Embryonic facial prominence (tissue), 1 donor: ENCODE data around the gene MCCC1.
"Not testable (repeated sequence)": the region's sequence is repeated elsewhere in the genome, so short reads cannot be mapped to it uniquely, and the experiment has no call there.

Source experiments
- DNase-seq: peaks from one replicate; pipeline ENCODE4 v3.0.0-alpha.2; 2016; ENCODE audit errors: extremely low spot score

MCCC1 gene

DNA sequence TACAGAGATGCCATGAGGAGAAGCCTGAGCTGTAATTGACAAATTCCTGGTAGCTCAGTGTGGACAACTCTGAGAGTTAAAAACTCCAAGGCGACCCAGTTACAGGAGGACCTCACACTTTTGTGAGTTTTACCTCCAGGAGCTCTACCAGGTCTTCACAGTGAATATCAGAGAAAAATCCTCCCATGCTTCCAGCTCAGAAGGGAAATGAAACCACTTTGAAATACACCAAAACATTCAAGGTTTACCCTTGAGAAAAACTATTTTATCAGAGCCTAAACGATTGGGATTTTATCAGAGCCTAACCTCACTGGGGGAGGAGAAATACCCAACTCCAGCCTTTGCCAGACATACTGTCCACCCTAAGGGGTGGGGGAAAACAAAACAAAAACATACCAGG, 52.4 kb downstream of the MCCC1 start:
- no peak for DNase-seq

DNA sequence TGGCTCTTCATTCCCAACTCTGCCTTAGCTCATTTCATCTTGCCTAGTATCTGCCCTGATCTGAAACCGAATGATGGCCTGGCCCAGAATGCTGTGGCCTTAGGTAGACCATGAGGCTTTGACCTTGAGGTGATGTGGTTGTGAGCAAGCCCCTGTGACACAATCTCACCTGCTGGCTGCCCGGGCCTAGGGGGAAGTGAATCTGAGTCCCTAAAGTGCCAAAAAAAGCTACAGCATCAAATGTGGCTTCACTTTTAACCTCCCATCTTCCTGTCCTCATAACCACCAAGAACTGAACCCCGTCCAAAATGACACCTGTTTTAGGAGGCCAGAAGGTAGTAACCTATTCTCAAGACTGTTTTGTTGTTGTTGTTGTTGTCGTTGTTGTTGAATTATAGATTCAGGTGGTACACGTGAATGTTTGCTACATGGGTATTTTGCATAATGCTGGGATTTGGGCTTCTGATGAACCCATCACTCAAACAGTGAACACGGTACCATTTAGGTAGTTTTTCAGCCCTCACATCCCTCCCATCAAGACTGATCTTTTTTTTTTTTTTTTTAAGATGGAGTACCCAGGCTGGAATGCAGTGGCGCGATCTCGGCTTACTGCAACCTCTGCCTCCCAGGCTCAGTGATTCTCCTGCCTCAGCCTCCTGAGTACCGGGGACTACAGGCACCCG, 54.6 kb downstream of the MCCC1 start:
- DNase-seq: no peak

DNA sequence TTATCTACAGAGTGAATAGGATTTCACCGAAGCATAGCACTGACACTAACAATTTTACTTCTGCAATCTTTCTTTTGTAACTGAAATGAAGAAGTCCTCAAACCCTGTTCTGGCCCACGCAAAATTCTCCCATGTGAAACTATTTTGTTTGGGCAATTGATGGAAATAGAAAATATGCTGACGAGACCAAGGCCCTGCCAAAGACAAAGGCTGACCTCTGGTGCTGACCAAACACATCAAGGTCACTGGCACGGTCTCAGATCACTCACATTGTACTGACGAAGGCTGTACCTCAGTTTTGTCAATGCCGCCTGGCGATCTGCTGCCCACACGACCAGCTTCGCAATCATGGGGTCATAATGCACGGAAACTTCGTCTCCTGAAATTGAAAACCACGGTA, 60.5 kb downstream of the MCCC1 start:
- DNase-seq: no peak

DNA sequence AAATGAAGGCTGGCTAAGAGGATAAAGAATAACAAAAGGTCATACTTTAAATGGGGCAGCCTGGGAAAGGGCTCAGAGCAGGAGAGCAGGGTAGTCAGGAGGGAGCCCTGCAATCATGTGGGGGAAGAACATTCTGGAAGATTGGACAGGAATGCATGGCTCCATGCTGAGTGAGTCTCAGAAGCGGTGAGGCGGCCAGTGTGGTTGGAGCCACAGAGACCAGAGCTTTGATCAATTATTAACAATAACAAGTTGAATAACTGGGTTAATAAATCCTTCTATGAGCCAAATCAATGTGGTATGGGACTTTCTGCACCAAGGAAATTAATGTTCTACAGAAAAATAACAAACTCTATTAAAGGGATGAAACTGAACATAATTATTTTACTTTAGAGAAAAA, 61.1 kb downstream of the MCCC1 start:
- DNase-seq: no peak

DNA sequence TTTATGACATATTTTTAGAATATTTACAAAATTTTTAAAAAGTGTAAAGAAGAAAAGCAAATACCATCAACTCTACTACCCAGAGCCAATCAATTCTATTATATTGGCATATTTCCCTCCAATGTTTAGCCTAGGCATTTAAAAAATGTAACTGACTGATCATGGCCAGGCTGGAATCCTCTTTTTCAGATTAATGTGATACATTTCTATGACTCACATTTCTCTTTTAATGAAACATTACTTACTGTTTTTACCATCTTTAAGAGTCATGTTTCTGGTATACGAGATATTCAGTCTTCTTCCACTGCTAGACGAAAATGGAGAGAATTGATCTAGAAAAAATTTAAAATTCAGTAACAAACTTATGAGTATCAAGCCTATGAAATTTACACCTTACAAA, 65.5 kb downstream of the MCCC1 start:
- no peak for DNase-seq

DNA sequence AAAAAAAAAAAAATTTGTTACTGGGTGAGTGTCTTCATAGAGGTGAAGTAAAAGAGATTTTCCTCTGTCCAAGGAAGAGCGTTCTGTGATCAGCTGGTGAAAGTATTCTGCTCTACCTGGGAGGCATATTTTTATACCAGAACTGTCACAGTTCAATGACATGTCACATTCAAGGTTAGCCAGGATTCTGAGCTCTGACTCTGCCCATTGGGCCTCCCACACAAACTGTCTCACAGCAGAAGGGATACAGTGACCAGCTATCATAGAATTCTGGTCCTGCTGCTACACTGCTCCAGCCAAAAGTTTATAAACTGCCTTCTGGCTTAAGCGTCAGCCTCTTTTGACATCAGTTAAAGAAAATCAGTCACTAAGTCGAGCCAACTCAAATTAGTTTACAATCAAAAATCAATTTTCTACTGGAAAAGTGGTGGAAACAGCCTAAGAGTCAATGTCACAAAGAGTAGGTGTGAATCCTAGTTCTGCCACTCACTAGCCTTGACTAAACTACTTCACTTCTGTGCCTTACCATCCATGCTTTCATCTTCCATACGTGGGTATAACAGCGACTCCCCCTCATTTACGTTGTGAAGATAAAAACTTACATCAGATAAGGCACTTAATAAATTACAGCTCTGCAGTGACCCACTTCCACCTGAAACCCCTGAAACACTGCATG, 66.3 kb downstream of the MCCC1 start:
- DNase-seq: no peak

DNA sequence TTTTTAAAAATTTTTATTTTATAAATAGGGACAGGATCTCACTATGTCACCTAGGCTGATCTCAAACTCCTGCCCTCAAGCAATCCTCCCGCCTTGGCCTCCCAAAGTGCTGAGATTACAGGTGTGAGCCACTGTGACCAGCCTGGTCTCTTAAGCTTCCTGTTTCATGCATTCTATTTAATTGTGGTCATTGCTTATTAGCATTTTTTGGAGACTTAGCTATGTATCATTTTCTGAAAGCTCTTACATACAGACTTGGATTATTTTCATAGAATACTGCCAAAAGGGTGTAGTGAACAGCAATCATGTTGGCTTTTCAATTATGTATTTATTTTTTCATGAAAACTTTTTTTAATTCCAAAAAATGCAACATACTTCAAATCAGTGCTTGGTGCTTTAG, 67.5 kb downstream of the MCCC1 start:
- no peak for DNase-seq

DNA sequence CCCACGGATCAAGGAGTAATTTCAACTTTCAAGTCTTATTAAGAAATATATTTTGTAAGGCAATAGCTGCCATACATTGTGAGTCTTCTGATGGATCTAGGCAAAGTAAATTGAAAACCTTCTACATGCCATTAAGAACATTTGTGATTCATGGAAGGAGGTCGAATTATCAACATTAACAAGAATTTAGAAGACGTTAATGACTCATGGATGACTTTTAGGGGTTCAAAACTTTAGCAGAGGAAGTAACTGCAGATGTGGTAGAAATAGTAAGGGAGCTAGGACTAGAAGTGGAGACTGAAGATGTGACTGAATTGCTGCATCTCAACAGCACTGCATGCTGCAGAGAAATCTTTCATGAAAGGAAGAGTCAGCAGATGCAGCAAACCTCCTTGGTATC, 70.9 kb downstream of the MCCC1 start:
- no peak for DNase-seq

DNA sequence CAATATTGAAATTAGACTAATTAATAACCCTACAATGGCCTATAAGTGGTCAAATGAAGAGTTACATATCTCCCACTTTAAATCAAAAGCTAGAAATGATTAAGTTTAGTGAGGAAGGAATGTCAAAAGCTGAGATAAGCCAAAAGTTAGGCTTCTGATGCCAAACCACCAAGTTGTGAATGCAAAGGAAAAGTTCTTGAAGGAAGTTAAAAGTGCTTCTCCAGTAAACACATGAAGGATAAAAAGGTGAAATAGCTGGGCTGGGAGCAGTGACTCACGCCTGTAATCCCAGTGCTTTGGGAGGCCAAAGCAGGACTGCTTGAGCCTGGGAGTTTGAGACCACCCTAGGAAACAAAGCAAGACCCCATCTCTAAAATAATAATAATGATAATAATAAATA, 72.0 kb downstream of the MCCC1 start:
- DNase-seq: no peak

DNA sequence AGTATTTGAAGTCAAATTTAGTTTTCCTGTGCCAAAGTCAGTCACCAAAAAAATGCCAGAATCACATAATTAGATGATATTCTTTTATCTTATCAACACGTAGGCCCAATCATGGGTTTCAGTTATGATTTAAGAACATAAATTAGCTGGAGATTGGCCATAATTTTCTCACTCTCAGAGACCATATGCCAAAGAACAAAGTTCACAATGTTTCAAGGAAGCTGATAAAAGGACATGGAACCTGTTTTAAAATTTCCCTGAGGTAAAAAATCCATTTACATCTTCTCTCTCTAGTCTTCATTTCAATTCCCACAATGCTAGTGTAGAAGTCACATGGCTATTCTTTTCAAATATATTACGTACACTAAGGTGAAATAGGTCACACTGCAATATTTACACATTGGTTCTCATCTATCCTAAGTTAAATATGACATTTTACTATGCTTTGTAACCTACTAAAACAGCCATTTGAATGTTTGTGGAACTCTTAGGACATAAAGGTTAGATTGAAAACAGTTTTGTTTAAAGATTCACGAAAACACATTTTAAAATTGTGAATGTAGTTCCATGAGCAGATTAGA, 76.3 kb downstream of the MCCC1 start:
- DNase-seq: no peak

DNA sequence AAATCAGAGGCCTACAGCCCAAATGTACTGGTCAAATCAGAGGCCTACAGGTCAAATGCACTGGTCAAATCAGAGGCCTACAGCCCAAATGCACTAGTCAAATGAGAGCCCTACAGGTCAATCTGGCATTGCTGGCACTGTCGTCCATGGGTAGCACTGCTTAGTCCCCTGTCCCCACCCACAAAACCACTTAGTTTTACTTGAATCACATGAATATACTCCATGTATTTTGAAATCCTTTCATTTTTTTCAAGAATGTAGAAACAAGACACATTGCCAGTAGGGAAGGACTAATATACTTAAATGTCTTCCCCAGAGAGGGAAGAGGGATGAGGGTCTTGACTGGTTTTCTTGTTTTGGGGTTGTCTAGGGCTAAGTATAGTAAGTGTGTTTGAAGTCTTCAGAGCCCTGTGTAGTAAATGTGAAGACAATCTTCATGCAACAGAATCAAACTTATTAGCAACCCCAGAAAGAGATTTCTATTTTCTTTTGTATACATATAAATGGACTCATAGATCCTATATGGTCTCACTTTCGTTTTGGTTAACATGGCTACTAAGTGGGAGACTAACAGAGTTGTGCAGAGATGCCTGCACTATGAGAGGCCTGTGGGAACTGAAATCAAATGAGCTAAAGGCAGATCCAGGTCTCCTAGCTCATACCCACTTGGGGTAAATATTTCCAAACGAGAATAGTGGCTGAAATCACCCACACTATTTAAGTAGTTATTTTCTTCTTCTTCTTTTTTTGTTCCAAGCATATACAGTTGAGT, 80.7 kb downstream of the MCCC1 start:
- DNase-seq: no peak

DNA sequence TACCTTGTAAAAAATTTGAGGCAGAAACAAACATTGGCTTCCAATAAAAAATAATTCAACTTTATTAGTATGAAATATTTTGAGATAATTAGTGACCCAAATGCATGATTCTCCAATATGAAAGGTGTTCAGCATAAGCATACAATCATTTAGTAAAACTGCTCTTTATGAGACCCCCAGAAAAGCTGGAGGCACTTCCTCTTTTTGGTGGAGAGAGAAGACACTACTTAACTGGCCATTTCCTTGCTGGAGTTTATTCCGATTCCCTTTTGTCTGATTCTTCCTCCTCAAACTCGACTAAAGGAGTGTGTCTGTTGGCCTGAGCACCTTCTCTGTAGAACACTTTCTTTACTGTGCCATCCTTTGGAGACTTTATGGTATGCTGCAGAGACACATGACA, 84.1 kb downstream of the MCCC1 start:
- no peak for DNase-seq

DNA sequence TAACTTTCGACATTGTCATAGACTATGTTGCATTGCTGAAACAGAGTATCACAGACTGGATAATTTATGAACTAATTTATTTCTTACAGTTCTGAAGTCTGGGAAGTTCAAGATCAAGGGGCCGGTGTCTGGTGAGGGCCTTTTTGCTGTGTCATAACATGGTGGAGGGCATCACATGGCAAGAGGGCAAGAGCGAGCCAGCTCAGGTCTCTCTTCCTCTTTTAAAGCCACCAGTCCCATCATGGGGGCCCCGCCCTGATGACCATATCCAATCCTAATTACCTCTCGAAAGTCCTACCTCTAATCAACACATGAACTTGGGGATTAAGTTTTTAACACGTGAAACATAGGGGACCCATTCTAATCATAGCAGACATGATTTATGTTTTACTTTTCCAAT, 85.4 kb downstream of the MCCC1 start:
- no peak for DNase-seq

DNA sequence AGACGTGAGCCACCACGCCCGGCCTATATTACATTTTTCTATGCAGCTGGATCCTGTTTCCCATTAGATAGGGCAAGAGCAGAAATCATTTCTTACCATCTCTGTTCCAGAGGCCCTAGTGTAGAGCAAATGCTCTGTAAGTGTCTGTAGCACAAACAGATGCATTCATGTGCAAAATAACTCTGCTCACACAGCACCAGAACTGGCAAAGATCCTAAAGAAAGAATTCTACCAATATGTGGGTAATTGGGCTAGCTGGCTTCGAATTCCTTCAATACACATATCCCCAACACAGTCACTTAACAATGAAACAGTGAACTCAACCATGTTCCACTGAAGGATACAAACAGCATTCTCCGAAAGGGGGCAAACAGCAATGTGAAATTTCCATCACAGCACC, 86.2 kb downstream of the MCCC1 start:
- no peak for DNase-seq

DNA sequence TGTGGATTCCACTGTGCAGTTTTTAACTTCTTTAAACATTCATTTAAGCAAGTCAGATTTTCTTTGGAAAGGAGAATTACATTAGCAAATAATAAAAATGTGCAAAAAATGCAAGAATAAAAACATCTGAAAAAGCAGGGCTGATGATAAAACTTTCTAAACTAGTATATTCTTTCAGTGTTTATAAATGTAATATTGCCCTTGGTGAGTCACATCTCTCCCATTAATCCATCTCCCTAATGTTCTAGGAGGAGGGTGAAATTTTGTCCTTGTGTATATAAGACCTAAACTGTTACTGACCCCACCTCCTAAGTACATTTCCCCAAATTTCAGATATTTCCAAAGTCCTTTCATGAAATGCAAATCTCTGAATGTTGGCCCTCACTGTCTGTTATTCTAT, 90.5 kb downstream of the MCCC1 start:
- DNase-seq: no peak

DNA sequence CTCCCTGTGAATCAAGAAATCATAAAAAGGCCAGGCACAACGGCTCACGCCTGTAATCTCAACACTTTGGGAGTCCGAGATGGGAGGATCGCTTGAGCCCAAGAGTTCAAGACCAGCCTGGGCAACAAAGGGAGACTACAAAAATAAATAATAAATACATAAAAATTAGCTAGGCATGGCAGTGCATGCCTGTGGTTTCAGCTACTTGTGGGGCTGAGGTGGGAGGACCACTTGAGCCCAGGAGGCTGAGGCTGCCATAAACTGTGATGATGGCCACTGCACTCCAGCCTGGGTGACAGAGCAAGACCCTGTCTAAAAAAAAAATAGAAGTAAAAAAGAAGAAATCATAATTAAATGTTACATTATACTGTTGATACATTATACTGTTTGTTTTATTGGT, 91.0 kb downstream of the MCCC1 start:
- no peak for DNase-seq

DNA sequence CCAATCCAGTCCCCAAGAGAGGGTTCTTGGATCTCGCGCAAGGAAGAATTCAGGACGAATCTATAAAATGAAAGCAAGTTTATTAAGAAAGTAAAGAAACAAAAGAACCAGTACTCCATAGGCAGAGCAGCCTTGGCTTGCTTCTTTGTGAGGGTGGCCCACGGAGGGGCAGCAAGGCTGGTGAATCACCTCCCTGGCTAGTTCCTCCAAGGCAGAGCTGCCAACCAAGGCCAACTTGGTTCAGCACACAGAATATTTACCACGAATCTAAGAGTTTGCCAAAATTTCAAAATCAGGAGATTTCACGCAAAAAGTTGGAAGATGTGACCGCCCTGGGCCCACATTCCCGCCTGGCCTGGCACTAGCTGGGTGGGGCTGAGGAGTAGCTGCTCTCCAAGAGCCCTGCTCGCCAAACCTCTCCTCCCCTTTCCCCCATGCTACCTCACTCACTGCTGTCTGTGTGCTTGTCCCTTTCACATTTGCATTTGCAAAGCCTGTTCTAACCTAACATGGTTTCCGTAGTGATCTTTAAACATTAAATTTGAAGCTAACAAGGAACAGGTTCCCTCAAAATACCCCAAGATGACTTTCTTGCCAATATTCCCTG, 92.8 kb downstream of the MCCC1 start:
- no peak for DNase-seq

DNA sequence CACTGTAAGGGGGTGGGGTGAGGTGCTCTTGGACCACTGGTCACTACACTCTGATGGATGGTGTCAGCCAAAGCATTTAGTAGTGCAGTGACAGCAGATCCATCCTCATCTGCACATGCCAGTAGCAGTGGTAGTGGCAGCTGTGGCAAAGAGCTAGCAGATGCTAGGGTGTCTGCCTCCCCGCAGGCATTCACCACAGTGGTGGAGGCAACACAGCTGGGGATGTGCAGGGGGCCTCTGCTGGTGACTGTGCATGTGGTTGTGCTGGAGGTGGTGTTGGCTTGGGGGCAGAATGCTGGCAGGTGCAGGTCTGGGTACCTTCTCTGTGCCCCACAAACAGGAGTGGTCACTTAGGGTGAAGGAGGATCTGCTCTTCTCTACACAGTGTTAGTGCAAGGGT, 99.5 kb downstream of the MCCC1 start:
- no peak for DNase-seq

DNA sequence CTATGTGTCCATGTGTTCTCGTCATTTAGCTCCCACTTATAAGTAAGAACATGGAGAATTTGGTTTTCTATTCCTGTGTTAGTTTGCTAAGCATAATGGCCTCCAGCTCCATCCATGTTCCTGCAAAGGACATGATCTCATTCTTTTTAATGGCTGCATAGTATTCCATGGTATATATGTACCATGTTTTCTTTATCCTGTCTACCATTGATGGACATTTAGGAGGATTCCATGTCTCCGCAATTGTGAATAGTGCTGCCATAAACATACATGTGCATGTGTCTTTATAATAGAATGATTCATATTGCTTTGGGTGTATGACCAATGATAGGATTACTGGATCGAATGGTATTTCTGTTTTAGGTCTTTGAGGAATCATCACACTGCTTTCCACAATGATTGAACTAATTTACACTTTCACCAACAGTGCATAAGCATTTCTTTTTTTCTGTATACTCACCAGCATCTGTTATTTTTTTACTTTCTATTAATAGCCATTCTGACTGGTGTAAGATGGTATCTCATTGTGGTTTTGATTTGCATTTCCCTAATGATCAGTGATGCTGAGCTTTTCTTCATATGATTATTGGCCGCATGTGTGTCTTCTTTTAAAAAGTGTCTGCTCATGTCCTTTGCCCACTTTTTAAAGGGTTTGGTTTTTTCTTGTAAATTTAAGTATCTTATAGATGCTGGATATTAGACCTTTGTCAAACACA, 105.7 kb downstream of the MCCC1 start:
- DNase-seq: not testable (repeated sequence)

DNA sequence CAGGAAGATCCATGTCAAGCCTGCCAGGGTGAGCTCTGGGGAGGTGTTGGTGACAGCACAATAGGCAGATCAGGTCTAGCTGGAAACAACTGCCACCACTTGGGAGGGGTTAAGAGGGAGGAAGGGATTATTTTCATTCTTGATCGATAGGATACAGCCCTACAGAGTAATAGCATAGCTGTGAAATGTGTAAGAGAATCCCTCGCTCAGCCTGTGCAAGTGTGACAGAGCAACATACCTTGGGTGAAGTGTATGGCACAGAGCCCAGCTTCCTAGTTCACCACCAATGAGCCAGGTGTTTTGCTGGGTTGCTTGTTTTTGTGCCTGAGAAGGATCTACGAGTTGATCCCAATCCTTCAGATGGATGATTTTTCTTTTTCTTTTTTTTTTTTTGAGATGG, 109.7 kb downstream of the MCCC1 start:
- no peak for DNase-seq

DNA sequence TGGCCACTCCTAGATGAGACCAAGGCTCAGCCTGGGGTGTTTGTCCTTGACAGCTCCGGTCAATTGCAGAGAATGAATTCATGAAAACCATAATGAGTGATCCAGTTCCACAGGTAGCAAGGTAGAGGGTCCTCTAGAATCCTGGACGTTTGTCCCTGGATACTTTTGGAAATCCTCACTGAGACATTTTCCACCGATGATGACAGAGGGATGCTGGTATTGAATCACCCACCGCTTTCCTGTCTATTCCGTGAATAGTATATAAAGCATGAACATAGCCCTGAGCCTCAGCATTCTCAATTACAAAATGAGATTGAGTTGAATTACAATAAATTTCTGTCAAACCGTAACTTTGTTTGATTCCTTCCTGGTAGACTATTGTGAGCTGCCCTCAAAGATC, 113.3 kb downstream of the MCCC1 start:
- no peak for DNase-seq

DNA sequence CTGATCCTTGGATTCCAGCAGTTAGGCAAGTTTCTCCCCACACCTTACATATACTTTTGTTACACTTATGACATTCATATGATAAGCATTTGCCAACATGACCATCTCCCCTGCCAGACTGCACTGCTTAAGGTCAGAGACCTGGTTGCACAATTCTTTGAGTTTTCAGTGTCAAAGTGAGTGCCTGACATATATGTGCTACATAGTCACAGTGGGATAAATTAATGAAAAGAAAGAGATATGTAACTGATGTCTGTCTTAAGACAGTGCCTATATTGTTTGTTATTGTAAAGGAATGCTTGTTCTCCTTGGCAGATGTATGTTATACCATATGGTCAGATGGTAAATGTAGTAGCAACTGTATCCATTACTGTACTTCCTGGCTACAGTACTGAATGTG, 115.4 kb downstream of the MCCC1 start:
- no peak for DNase-seq
